Measurements from ENCODE around the gene SERPINE1.

DNA sequence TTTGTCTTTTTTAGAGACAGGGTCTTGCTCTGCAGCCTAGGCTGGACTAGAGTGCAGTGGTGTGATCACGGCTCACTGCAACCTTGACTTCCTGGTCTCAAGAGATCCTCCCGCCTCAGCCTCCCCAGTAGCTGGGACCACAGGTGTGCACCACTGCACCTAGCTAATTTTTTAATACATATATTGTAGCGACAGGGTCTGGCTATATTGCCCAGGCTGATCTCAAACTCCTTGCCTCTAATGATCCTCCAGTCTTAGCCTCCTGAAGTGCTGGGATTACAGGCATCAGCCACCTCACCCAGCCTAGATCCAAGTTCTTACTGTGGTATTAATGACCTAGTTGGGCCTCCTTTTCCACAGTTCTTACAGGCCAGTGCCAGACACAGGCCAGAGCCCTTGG lies 11.7 kb upstream of the SERPINE1 start:
- TF ChIP-seq, protein P1, sequence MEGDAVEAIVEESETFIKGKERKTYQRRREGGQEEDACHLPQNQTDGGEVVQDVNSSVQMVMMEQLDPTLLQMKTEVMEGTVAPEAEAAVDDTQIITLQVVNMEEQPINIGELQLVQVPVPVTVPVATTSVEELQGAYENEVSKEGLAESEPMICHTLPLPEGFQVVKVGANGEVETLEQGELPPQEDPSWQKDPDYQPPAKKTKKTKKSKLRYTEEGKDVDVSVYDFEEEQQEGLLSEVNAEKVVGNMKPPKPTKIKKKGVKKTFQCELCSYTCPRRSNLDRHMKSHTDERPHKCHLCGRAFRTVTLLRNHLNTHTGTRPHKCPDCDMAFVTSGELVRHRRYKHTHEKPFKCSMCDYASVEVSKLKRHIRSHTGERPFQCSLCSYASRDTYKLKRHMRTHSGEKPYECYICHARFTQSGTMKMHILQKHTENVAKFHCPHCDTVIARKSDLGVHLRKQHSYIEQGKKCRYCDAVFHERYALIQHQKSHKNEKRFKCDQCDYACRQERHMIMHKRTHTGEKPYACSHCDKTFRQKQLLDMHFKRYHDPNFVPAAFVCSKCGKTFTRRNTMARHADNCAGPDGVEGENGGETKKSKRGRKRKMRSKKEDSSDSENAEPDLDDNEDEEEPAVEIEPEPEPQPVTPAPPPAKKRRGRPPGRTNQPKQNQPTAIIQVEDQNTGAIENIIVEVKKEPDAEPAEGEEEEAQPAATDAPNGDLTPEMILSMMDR (IDR thresholded peaks at IDR 0.05; ENCODE audit: low read depth, low read length, poor library complexity, severe bottlenecking), result no peak
- no peak for TF ChIP-seq EZH2phosphoT487 (IDR thresholded peaks at IDR 0.05; ENCODE audit: borderline replicate concordance, low read length)

Data from DOHH2 (cell line).